Mesenchymal stem cell (in vitro differentiated cells and primary cell): ENCODE measurements around the gene SMARCA1. TPM values are rescaled to one million over a fixed set of nuclear protein-coding genes. Genes with fewer than 3 reads are reported as not detected.

Experiments used
- DNase-seq: peaks from one replicate; pipeline ENCODE4 v3.0.0-alpha.2; 2013
- H2AFZ ChIP-seq: one replicate; pipeline ENCODE4 v1.6.1; 2013; ENCODE audit warnings: low read depth, mild to moderate bottlenecking, control low read depth, inconsistent platforms, low read length, moderate library complexity
- H2AK5ac ChIP-seq: 2 replicates; pipeline ENCODE4 v1.6.1; 2013; ENCODE audit warnings: low read length, moderate library complexity, mild to moderate bottlenecking, inconsistent platforms; ENCODE audit not compliant: severe bottlenecking
- H2BK120ac ChIP-seq: one replicate; pipeline ENCODE4 v1.6.1; 2013; ENCODE audit warnings: low read depth, mild to moderate bottlenecking, inconsistent platforms, low read length, moderate library complexity
- H2BK12ac ChIP-seq, 2 experiments: one replicate each; pipeline ENCODE4 v1.6.1; 2013; ENCODE audit warnings: inconsistent platforms in 2 of 2, low read length in 2 of 2, mild to moderate bottlenecking in 2 of 2, moderate library complexity in 2 of 2, control low read depth in 1 of 2
- H2BK15ac ChIP-seq: one replicate; pipeline ENCODE4 v1.6.1; 2013; ENCODE audit warnings: mild to moderate bottlenecking, low read depth, inconsistent platforms; ENCODE audit not compliant: poor library complexity, severe bottlenecking
- H2BK5ac ChIP-seq: 2 replicates; pipeline ENCODE4 v1.6.1; 2013; ENCODE audit warnings: low read depth, mild to moderate bottlenecking, low read length, control low read depth, inconsistent platforms; ENCODE audit not compliant: poor library complexity, severe bottlenecking
- H3K14ac ChIP-seq, 2 experiments: one replicate each; pipeline ENCODE4 v1.6.1; 2013; ENCODE audit warnings: inconsistent platforms in 2 of 2, low read length in 2 of 2, control low read depth in 1 of 2, mild to moderate bottlenecking in 1 of 2, moderate library complexity in 1 of 2
- H3K18ac ChIP-seq, 2 experiments: one replicate each; pipeline ENCODE4 v1.6.1; 2013; ENCODE audit warnings: inconsistent platforms in 2 of 2, low read length in 2 of 2, control low read depth in 1 of 2, low read depth in 1 of 2, mild to moderate bottlenecking in 1 of 2
- H3K23ac ChIP-seq, 2 experiments: one replicate each; pipeline ENCODE4 v1.6.1; 2013; ENCODE audit warnings: inconsistent platforms in 2 of 2, low read length in 2 of 2, mild to moderate bottlenecking in 2 of 2, moderate library complexity in 2 of 2, control low read depth in 1 of 2
- H3K27ac ChIP-seq: 2 replicates; pipeline ENCODE4 v1.5.1; 2013; ENCODE audit warnings: mild to moderate bottlenecking, moderate library complexity, low read length, control low read depth, inconsistent platforms; ENCODE audit not compliant: poor library complexity, severe bottlenecking
- H3K27me3 ChIP-seq, 2 experiments: 2 replicates each; pipeline versions ENCODE4 v1.6.1 to v1.7.0; 2013; ENCODE audit warnings: low read length in 2 of 2, mild to moderate bottlenecking in 2 of 2, moderate library complexity in 2 of 2, control low read depth in 1 of 2, inconsistent platforms in 1 of 2; ENCODE audit not compliant: control insufficient read depth in 1 of 2, insufficient read depth in 1 of 2
- H3K36me3 ChIP-seq, 2 experiments: 2 replicates each; pipeline versions ENCODE4 v1.6.1 to v1.7.0; 2013; ENCODE audit warnings: low read length in 2 of 2, control low read depth in 1 of 2, inconsistent platforms in 1 of 2, low read depth in 1 of 2, mild to moderate bottlenecking in 1 of 2; ENCODE audit not compliant: insufficient read depth in 2 of 2, control insufficient read depth in 1 of 2
- H3K4ac ChIP-seq, 2 experiments: one replicate each; pipeline ENCODE4 v1.6.1; 2013; ENCODE audit warnings: inconsistent platforms in 2 of 2, low read length in 2 of 2, mild to moderate bottlenecking in 2 of 2, moderate library complexity in 2 of 2, control low read depth in 1 of 2, low read depth in 1 of 2
- H3K4me1 ChIP-seq: 2 replicates; pipeline ENCODE4 v1.6.1; 2013; ENCODE audit warnings: low read depth, low read length, control low read depth; ENCODE audit not compliant: control insufficient read depth, insufficient read depth
- H3K4me2 ChIP-seq: 2 replicates; pipeline ENCODE4 v1.6.1; 2013; ENCODE audit warnings: low read length, mild to moderate bottlenecking, inconsistent platforms; ENCODE audit not compliant: poor library complexity, severe bottlenecking
- H3K4me3 ChIP-seq, 2 experiments: 2 replicates each; pipeline versions ENCODE4 v1.5.1 to v1.7.0; 2013; ENCODE audit warnings: low read length in 2 of 2, mild to moderate bottlenecking in 2 of 2, control low read depth in 1 of 2, low read depth in 1 of 2; ENCODE audit not compliant: insufficient read depth in 1 of 2
- H3K79me1 ChIP-seq: replicated peaks from 2 replicates; pipeline ENCODE4 v1.6.1; 2013; ENCODE audit warnings: mild to moderate bottlenecking, control low read depth, low read length, inconsistent platforms; ENCODE audit not compliant: poor library complexity, severe bottlenecking
- H3K9ac ChIP-seq: 2 replicates; pipeline ENCODE4 v1.7.0; 2013; ENCODE audit warnings: mild to moderate bottlenecking, low read length, moderate library complexity
- H3K9me3 ChIP-seq: 2 replicates; pipeline ENCODE4 v1.7.0; 2013; ENCODE audit warnings: mild to moderate bottlenecking, low read length; ENCODE audit not compliant: control insufficient read depth
- H4K8ac ChIP-seq: one replicate; pipeline ENCODE4 v1.6.1; 2013; ENCODE audit warnings: inconsistent platforms, mild to moderate bottlenecking, low read length, moderate library complexity
- H4K91ac ChIP-seq: one replicate; pipeline ENCODE4 v1.6.1; 2013; ENCODE audit warnings: mild to moderate bottlenecking, low read length, inconsistent platforms
- WGBS: methylation state at CpG from one replicate; pipeline ENCODE4 v1.1.7; 2013; ENCODE audit warnings: mixed read lengths; 5-methylcytosine and 5-hydroxymethylcytosine counted together
- polyA plus RNA-seq, 2 experiments: library from polyadenylated mRNA; stranded (reverse); fragments of 200-250 nt; gene quantifications; one replicate each; pipeline ENCODE4 v1.2.3, GENCODE V29; 2013

Gene SMARCA1
- 75.7 TPM for polyA plus RNA-seq (2013, experiment 1 of 2)
- polyA plus RNA-seq (2013, experiment 2 of 2): 77.8 TPM

- peak within 1 kb of the TSS; percentile 79 to 97 for H3K4me3 ChIP-seq
- peak within 1 kb of the TSS in 1 of 2 experiments; percentile 63 for H2BK12ac ChIP-seq
- H3K36me3 ChIP-seq: no peaks in the 10 kb centered on the region
- H3K79me1 ChIP-seq: no peaks in the 10 kb centered on the region
- peak within 1 kb of the TSS in 1 of 2 experiments; percentile 23 for H3K23ac ChIP-seq
- peak within 1 kb of the TSS; percentile 57 to 99 for H3K14ac ChIP-seq
- peak within 1 kb of the TSS; percentile 76 for H2BK5ac ChIP-seq
- H3K4me2 ChIP-seq: peak within 1 kb of the TSS; percentile 49
- peak; percentile 79 for DNase-seq
- H2BK120ac ChIP-seq: peak within 1 kb of the TSS; percentile 85
- no peak within 1 kb of the TSS for H2AK5ac ChIP-seq
- peak within 1 kb of the TSS; percentile 82 for H2AFZ ChIP-seq
- no peaks in the 10 kb centered on the region for H3K9me3 ChIP-seq
- WGBS: under 1% methylated on average over 35 of the region's 54 CpGs
- H3K18ac ChIP-seq: peak within 1 kb of the TSS; percentile 99 to 100
- H3K4me1 ChIP-seq: no peaks in the 10 kb centered on the region
- no peaks in the 10 kb centered on the region for H3K27me3 ChIP-seq
- H3K27ac ChIP-seq: peak within 1 kb of the TSS; percentile 84
- H4K8ac ChIP-seq: peak within 1 kb of the TSS; percentile 94
- peak within 1 kb of the TSS; percentile 69 for H2BK15ac ChIP-seq
- H4K91ac ChIP-seq: peak within 1 kb of the TSS; percentile 98
- H3K9ac ChIP-seq: peak within 1 kb of the TSS; percentile 86
- H3K4ac ChIP-seq: peak within 1 kb of the TSS; percentile 91 to 96
These were observed at the start of gene SMARCA1 for GRCh38 chrX:129523079-129523911. Gene SMARCA1, minus strand, starts transcription at chrX:129523490. Its CDS starts 120 bp downstream, at chrX:129523370.

GRCh38 chrX:129572422-129572821 lies 49.1 kb upstream of the SMARCA1 start:
- no peak overlapping the region for H2AK5ac ChIP-seq
- no peak overlapping the region for H3K14ac ChIP-seq
- H3K4me2 ChIP-seq: no peak overlapping the region
- no peaks in the 10 kb centered on the region for H3K79me1 ChIP-seq
- H4K91ac ChIP-seq: no peak overlapping the region
- H3K9me3 ChIP-seq: no peaks in the 10 kb centered on the region
- H3K4me3 ChIP-seq: no peak overlapping the region
- no peak overlapping the region for H3K23ac ChIP-seq
- no peak overlapping the region for H3K18ac ChIP-seq
- no peak overlapping the region for H4K8ac ChIP-seq
- DNase-seq: no peak
- H3K9ac ChIP-seq: no peak overlapping the region
- no peaks in the 10 kb centered on the region for H3K4me1 ChIP-seq
- 100% methylated on average over 1 of the region's 2 CpGs for WGBS
- no peak overlapping the region for H2AFZ ChIP-seq
- no peak overlapping the region for H2BK120ac ChIP-seq
- H2BK15ac ChIP-seq: no peak overlapping the region
- H2BK12ac ChIP-seq: no peak overlapping the region
- H2BK5ac ChIP-seq: no peak overlapping the region
- peaks cover 0 to 31% of the 10 kb centered on the region in 2 experiments for H3K27me3 ChIP-seq
- H3K27ac ChIP-seq: no peak overlapping the region
- H3K36me3 ChIP-seq: peaks cover 0 to 59% of the 10 kb centered on the region in 2 experiments
- no peak overlapping the region for H3K4ac ChIP-seq

GRCh38 chrX:129568349-129568748 lies 45.1 kb upstream of the SMARCA1 start:
- H3K27me3 ChIP-seq: peaks cover 0 to 10% of the 10 kb centered on the region in 2 experiments
- no peak for DNase-seq
- H3K23ac ChIP-seq: no peak overlapping the region
- H3K14ac ChIP-seq: no peak overlapping the region
- no peak overlapping the region for H3K4me3 ChIP-seq
- no peak overlapping the region for H4K8ac ChIP-seq
- no peak overlapping the region for H3K9ac ChIP-seq
- H3K27ac ChIP-seq: no peak overlapping the region
- H2BK5ac ChIP-seq: no peak overlapping the region
- H3K4me1 ChIP-seq: no peaks in the 10 kb centered on the region
- H3K9me3 ChIP-seq: no peaks in the 10 kb centered on the region
- no peak overlapping the region for H2BK12ac ChIP-seq
- H4K91ac ChIP-seq: no peak overlapping the region
- no peak overlapping the region for H2AK5ac ChIP-seq
- H3K79me1 ChIP-seq: no peaks in the 10 kb centered on the region
- no peak overlapping the region for H2BK15ac ChIP-seq
- WGBS: 96% methylated on average over 2 of the region's 3 CpGs
- H3K4me2 ChIP-seq: no peak overlapping the region
- no peak overlapping the region for H2BK120ac ChIP-seq
- H3K36me3 ChIP-seq: peaks cover 0 to 43% of the 10 kb centered on the region in 2 experiments
- no peak overlapping the region for H2AFZ ChIP-seq
- H3K4ac ChIP-seq: no peak overlapping the region
- H3K18ac ChIP-seq: no peak overlapping the region

- Histone ChIP-seq H3K36me3 (peaks cover 0 to 62% of the 10 kb centered on the region in 2 experiments), H2AFZ (no peak overlapping the region), H3K4me1 (no peaks in the 10 kb centered on the region), H3K9me3 (no peaks in the 10 kb centered on the region), H4K91ac (no peak overlapping the region), H3K4ac (no peak overlapping the region), H4K8ac (no peak overlapping the region), H2BK15ac (no peak overlapping the region), H3K79me1 (no peaks in the 10 kb centered on the region), H3K27ac (no peak overlapping the region), H3K27me3 (peaks cover 0 to 6% of the 10 kb centered on the region in 2 experiments), H3K18ac (no peak overlapping the region), H2BK5ac (no peak overlapping the region), H3K4me3 (no peak overlapping the region), H2BK12ac (no peak overlapping the region), H2AK5ac (no peak overlapping the region), H3K23ac (no peak overlapping the region), H3K9ac (no peak overlapping the region), H2BK120ac (no peak overlapping the region), H3K14ac (no peak overlapping the region), H3K4me2 (no peak overlapping the region)
- no peak for DNase-seq
- WGBS: no CpG with 5 or more reads among the region's 1 CpG
These were observed 42.8 kb upstream of the SMARCA1 start for GRCh38 chrX:129566073-129566472.
